GM19328 (cell line): ENCODE measurements around the gene SLC25A24.
"Not testable (repeated sequence)": the region's sequence is repeated elsewhere in the genome, so short reads cannot be mapped to it uniquely, and the experiment has no call there.

Experiments used
- ATAC-seq: cut with Tn5 transposase; IDR thresholded peaks from one replicate; pipeline ENCODE4 v1.9.1; 2021; ENCODE audit warnings: mild to moderate bottlenecking, moderate library complexity; ENCODE audit not compliant: unreplicated experiment

Gene SLC25A24

DNA sequence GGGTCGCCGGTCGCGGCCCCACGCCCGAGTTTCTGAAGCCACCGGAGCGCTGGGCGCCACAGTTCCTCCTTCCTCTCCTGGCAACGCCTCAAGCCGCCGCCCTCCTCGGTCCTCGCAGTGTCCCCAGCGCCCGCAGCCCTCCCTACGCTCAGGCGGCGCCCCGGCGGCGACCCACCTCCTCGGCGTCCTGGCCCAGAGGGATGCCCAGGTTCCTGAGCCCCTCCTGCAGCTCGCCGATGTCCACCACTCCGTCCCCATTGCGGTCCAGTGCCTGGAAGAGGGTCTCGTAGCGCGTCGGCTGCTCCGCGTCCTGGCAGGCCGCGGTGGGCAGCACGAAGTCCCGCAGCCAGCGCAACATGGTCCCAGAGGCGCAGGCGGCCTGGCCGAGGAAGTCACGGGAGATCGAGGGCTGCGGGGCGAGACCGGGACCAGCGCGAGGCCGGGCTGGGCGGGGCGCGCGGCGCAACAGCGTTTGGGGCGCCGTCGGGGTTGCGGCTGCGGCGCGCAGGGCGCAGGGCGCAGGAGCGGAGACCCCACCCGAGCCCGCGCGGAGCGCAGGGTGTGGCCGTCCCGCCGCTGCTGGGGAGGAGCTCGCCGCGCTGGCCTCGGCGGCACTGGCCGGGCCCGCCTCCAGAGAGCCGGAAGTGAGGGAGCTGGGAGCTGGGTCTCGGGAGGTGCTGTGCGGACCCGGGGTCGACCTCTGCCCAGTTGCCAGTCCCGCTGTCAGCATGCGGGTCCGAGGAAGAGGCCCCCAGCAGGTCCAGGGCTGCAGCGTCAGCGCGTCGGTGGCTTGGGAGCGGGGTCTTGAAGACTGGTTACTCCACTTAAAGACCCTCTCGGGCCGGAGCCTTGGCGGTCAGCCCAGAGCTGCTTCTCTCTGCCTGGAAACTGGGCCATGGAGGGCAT is at the start of gene SLC25A24:
SLC25A24 (minus strand) TSS at position 563 of the 906 bp plus-strand sequence; CDS start at position 358, 205 bp downstream.
- peak; percentile 85 for ATAC-seq

GRCh38 chr1:108243976-108244375 is 43.8 kb upstream of the SLC25A24 start, which contains the start of gene NBPF4:
Gene NBPF4 (minus strand): TSS chr1:108244076. CDS start chr1:108243761, 315 bp downstream.
- ATAC-seq = not testable (repeated sequence)

GRCh38 chr1:108239426-108239825 is 39.3 kb upstream of the SLC25A24 start:
- ATAC-seq = not testable (repeated sequence)

GRCh38 chr1:108235308-108235707 is 35.2 kb upstream of the SLC25A24 start:
- ATAC-seq = not testable (repeated sequence)

DNA sequence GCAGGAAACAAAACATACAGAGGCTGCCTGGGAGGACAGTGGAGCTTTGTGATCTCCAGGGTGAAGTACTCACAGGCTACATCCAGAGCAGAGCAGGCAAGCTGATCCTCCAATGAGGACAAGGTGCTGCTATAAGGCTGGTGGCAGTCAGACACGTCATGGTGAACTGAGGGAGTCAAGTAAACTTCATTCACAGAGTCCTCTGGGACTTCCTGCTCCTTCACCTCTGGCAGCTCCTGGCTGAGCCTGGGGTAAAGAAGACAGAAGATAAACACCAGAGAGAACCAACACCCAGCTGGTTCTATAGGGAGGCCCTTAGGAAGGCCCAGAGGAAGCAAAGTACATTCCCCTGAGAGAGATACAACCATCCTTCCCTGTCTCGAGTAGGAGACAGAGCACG is 32.0 kb upstream of the SLC25A24 start:
- ATAC-seq = not testable (repeated sequence)

- not testable (repeated sequence) for ATAC-seq
These were observed 29.8 kb upstream of the SLC25A24 start for GRCh38 chr1:108229976-108230375.

DNA sequence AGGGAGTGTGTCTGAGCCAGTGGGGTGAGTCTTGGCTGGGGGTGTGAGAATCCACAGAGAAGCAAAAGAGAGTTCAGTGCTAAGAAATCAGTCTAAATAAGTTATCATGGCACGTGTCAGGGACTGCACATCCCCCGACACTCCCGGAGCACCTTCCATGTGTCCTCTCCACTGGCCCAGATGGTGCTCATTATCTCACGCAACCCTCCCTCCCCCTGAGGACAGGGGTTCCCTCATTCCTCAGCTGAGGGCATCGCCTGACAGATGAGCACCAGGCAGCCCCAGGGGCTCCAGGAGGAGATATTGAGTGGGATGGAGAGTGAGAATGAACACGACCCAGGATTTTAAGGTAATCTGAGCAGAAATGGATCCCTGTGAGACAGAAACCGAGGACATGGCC is 27.6 kb upstream of the SLC25A24 start:
- not testable (repeated sequence) for ATAC-seq

- not testable (repeated sequence) for ATAC-seq
These were observed 26.7 kb upstream of the SLC25A24 start for GRCh38 chr1:108226855-108227254.

DNA sequence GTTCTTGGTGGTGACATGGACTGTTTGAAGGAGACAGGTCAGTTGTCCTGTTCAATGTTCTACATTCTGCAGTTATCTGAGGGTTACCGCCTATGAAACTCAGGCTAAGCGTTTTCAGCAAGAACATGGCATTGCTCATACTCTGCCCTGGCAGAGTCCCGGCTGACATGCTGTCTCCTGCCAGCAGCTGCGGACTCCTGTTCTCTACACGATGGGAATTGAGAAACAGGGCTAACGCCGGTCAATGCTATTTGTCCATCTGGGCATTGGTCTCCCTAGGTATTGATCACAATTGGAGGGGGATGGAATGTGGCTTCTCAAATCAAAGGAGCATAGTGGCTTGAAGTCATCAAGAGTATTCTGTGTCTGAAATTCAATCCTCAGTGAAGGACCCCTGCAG is 23.1 kb upstream of the SLC25A24 start:
- ATAC-seq = not testable (repeated sequence)

DNA sequence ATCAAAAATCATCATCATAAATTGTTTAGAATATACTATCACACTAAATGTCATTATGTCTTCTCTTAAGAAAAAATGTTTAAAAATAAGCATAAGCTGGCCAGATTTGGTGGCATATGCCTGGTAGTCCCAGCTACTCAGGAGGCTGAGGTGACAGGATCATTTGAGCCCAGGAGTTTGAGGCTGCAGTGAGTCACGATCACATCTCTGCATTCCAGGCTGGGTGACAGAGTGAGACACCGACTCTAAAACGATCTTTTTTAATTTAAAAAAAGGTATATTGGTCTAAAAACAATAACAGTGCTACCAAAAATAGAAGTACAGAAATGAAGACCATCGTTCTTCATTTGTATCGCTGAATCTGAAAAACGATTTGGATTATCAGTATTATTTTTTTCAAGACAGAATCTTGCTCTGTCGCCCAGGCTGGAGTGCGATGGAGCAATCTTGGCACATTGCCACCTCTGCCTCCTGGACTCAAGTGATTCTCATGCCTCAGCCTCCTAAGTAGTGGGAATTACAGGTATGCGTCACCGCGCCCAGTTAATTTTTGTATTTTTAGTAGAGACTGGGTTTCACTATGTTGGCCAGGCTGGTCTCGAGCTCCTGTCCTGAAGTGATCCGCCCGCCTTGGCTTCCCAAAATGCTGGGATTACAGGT is 17.5 kb upstream of the SLC25A24 start:
- not testable (repeated sequence) for ATAC-seq

DNA sequence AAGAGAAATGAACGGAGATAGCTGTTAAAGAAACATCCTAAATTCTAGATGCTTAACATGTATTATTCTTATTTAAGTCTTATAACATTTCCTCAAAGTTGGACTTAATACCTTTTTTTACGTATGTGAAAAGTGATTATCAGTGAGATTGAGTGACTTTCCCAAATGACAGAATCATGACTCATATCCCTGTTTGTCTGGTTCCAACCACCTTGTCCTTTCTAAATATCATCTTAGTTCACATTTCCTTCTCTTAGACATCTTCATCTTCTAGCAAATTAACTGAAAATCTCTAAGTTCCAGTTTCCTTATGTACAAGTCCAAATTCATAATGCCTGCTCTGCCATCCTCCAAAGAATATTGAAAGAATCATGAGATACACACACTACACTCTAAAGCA is 16.9 kb upstream of the SLC25A24 start:
- not testable (repeated sequence) for ATAC-seq

DNA sequence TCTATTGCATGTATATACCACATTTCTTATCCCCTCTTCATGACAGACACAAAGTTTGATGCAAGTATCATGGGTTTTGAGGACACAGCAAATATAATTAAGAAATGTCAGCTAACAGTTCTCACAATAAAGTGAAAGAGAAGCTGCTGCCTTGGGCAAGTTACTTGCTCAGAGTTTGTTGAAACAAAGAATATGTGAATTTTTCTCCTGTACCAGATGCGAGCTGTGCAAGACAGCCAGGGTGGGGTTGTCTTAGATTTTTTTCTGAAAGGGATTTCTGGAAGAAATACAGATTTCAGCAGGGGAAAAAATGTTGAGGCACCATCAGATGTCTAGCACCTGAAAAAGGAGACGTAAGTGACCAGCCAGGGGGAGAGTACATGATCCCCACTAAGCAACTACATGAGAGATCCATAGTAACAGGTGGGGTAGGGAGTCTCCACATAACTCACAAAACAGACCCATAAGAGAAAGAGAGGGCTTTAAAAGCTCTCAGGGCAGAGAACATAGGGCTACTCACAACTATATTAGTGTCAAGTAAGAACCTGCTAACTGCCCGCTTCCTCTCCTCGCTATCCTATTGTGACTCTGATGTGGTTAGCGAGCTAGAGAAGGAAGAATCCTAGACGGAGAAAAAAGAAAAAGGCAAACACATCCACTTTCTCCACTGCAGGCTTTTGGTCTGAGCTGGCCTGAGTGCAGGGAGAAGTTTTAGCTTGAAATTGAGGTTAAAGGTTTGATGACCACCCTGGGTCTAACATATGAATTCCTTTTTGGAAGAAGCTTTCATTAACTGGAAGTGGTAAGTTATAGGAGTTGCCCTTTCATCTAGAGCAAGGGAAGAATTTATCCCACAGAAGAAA is 16.1 kb upstream of the SLC25A24 start:
- ATAC-seq = not testable (repeated sequence)

DNA sequence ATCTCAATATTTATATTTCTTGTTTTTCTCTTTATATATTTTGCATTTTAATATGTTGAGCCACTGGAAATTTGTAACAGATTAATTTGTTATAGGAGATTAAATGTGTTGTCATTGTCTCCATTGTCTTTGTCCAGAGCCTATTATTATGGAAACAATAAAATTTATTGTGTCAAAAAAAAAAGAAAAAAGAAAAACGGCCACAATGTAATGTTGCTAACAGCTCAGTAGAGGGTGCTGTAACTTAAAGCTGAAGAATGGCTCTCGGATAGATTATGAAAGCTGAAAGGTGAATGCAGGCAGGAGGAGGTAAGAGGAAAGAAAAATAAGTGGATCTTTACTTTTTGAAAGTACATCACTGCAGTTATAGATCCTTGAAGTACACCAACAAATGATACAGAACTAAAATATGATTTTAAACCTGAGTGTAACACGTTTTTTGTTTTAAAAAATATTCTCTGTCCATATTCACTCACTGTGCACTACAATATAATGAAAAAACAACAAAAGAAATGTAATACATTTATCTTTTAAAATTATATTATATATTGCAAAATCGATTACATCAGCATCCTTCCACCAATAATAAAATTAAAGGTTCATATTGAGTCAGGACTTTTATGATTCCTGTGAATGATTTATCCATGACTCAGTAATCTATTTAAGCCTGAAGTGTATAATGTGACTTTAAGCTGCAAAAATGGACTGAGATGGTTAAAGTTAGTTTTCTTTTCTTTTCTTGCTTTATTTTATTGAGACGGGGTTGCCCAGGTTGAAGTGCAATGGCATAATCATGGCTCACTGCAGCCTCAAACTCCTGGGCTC is 14.7 kb upstream of the SLC25A24 start:
- not testable (repeated sequence) for ATAC-seq

DNA sequence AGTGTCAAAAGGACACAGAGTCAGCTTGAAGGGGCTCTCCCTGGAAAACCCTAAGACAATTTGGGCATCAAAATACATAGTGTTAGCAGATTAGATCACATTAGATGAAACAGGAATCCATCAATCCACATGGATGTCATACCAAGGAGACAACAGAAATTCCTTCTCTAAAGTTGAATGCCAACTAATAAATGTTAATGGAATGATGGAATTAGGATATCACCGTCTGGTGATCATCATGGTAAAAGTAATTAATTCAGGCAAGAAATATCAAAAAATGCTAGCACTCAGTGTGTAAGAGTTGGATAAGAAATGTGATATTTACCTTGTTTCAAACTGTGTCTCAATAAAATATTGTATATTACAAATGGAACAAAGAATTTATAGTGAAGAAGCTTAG is 10.9 kb upstream of the SLC25A24 start:
- no peak for ATAC-seq

GRCh38 chr1:108209456-108210108 is 9.4 kb upstream of the SLC25A24 start:
- ATAC-seq = no peak

DNA sequence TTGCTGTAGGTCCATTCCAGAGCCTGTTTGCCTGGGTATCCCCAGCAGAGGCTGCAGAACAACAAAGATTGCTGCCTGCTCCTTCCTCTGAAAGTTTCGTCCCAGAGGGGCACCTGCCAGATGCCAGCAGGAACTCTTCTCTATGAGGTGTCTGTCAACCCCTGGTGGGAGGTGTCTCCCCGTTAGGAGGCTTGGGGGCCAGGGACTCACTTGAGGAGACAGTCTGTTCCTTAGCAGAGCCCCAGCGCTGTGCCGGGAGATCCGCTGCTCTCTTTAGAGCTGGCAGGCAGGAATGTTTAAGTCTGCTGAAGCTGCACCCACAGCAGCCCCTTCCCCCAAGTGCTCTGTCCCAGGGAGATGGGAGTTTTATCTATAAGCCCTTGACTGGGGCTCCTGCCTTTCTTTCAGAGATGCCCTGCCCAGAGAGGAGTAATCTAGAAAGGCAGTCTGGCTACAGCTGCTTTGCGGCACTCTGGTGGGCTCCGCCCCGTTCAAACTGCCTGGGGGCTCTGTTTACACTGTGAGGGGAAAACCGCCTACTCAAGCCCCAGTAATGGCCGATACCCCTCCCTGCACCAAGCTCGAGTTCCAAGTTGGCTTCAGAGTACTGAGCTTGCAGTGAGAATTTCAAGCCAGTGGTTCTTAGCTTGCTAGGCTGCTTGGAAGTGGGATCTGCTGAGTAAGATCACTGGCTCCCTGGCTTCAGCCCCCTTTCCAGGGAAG is 8.7 kb upstream of the SLC25A24 start:
- no peak for ATAC-seq

DNA sequence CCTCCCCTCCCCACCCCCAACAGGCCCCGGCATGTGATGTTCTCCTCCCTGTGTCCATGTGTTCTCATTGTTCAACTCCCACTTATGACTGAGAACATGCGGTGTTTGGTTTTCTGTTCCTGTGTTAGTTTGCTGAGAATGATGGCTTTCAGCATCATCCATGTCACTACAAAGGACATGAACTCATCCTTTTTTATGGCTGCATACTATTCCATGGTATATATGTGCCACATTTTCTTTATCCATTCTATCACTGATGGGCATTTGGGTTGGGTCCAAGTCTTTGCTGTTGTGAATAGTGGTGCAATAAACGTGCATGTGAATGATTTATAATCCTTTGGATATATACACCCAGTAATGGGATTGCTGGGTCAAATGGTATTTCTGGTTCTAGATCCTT is 3.4 kb upstream of the SLC25A24 start:
- ATAC-seq = not testable (repeated sequence)

GRCh38 chr1:108201687-108202086 is 1.5 kb upstream of the SLC25A24 start:
- no peak for ATAC-seq

- ATAC-seq = no peak
These were observed 526 bp upstream of the SLC25A24 start for GRCh38 chr1:108200687-108201051.
